Right renal cortex interstitium (tissue), 3 donors: ENCODE data around the gene DNAJC1. TPM values are rescaled to one million over a fixed set of nuclear protein-coding genes. Genes with fewer than 3 reads are reported as not detected.
"Not testable (repeated sequence)": the region's sequence is repeated elsewhere in the genome, so short reads cannot be mapped to it uniquely, and the experiment has no call there.

Source experiments
- DNase-seq, 3 donors: peaks; one replicate each; pipeline ENCODE4 v3.0.0-alpha.2; 2013; ENCODE audit warnings: low read depth in 3 of 3, low spot score in 2 of 3
- polyA plus RNA-seq, 3 donors: library from polyadenylated mRNA; unstranded; fragments of 120-200 nt; gene quantifications; one replicate each; pipeline ENCODE4 v1.2.1, GENCODE V29; 2013; ENCODE audit not compliant: insufficient read length in 3 of 3

The DNAJC1 gene
- polyA plus RNA-seq, 3 donors: 31.1 to 36.3 (median 32.8) TPM

DNA sequence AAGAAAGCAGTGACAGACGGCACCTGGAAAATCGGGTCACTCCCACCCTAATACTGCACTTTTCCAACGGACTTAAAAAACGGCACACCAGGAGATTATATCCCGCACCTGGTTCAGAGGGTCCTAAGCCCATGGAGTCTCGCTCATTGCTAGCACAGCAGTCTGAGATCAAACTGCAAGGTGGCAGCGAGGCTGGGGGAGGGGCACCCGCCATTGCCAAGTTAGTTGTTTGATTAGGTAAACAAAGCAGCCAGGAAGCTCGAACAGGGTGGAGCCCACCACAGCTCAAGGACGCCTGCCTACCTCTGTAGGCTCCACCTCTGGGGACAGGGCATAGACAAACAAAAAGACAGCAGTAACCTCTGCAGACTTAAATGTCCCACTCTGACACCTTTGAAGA is 169.0 kb downstream of the DNAJC1 start:
- DNase-seq: not testable (repeated sequence)

GRCh38 chr10:21832821-21833130 is 170.8 kb downstream of the DNAJC1 start:
- DNase-seq: no peak

- no peak for DNase-seq
Measured at GRCh38 chr10:21831986-21832820, 171.3 kb downstream of the DNAJC1 start.

DNA sequence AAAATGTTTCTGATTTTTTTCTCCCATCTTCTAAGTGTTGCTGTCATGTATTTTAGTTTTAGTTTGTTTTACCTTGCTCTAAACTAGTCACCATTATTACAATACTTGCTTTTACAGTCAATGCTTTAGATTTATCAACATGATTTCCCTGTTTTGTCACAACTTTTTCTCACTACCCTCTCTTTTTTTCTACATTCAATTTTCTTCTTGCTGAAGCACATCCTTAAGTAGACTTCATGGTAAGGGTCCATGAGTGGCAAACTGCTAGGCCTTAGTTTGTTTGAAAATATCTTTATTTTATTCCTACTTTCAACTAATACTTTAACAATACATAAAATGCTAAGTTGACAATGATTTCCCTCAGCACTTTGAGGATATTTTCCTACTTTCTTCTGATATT is 173.5 kb downstream of the DNAJC1 start:
- DNase-seq: no peak

- DNase-seq: no peak
Measured at GRCh38 chr10:21827308-21827707, 176.2 kb downstream of the DNAJC1 start.

- DNase-seq: no peak
Measured at GRCh38 chr10:21826725-21827124, 176.8 kb downstream of the DNAJC1 start.

DNA sequence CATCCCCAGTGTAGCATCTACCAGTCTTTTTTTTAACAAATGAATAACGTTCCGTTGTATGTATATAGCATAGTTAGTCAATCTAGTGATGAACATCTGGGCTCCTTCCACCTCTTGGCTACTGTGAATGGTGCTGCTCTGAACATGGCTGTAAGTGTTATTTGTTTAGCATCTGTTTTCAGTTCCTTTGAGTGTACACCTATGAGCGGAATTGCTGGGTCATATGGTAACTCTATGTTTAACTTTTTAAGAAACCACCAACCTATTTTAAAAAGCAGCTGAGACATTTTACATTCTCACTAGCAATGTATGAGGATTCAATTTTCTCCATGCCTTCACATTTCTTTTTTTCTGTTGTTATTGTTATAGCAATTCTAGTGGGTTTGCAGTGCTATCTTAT is 178.2 kb downstream of the DNAJC1 start:
- DNase-seq: no peak

DNA sequence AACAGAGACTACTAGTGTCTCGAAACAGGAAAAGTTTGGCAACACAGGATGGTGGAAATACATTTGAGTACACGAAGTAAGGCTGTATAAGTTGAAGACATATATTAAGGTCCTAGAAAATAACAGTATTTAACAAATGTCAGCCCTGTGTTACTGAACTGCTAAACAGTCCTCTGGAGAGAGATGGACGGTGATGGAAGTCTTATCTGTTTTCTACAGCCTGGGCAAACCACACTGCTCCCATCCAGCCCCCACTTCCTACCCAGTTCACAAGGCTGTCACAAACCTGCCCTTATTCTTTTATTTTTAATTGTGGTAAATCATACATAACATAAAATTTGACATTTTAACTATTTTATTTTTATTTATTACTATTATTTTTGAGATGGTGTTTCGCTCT is 179.1 kb downstream of the DNAJC1 start:
- DNase-seq: no peak

- DNase-seq: no peak
Measured at GRCh38 chr10:21823617-21824016, 179.9 kb downstream of the DNAJC1 start.

GRCh38 chr10:21822273-21822672 is 181.3 kb downstream of the DNAJC1 start:
- DNase-seq: not testable (repeated sequence)

DNA sequence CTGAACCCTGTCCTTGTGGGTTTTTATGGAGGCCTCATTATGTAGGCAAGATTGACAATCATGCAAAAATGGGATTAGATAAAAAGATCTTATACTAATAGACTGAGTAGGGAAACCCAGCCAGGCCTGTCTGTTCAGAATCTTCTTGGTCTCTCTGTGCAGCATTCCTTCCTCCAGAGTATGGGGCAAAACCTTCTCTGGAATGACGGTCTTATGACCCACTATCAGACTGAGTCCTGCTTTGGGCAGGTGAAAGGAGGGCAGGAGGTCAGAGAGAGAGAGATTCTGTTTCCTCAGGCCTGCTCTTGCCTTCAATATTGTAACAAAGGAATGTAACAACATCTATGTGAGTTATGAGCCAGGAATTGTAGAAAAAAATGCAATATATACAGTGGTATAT is 182.6 kb downstream of the DNAJC1 start:
- no peak for DNase-seq

DNA sequence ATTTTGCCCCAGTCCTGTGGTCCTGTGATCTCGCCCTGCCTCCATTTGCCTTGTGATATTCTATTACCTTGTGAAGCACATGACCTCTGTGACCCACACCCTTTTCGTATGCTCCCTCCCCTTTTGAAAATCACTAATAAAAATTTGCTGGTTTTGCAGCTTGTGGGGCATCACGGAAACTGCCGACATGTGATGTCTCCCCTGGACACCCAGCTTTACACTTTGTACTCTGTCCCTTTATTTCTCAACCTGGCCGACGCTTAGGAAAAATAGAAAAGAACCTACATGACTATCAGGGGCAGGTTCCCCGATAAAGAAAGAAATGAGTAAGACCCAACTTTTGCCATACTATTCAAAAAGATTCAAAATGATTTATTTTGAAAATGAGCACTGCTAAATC is 185.1 kb downstream of the DNAJC1 start:
- not testable (repeated sequence) for DNase-seq

DNA sequence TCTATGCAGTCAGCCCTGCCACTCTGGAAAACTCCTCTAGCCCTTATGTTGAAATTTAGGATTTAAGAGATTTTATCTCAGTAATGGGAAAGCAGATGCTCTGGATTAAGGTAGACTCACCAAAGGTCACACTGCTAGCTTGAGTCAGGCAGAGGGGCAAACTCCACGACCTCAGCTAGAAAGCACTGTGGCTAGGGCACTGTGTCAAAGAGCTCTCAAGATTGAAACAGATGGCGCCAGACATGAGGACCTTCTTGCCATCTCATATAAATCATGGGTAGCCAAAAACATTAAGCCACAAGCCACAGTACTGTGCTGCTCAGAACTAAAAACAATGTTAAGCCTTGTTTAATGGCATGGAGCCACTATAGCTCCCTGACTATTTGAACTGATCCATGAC is 188.7 kb downstream of the DNAJC1 start:
- DNase-seq: no peak

DNA sequence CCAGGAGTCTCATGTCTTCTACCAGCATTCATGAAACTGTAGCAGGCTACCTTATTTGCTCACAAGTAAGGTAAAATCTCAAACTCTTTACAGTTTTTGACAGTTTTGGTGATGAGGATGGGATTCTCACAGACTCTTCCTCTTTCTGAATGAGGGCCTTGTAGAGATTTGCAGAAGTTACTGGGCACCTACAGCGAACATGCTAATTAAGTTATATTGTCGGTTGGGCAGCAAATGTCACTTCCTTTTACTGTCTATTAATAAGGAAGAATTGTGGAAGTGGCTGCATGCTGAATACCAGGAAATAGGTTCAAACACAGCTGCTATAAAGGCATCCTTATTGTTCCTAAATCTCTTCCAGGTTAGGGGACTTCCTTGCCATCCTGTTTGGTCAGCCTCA is 189.6 kb downstream of the DNAJC1 start:
- DNase-seq: no peak

GRCh38 chr10:21811245-21811585 is 192.3 kb downstream of the DNAJC1 start:
- DNase-seq: no peak

DNA sequence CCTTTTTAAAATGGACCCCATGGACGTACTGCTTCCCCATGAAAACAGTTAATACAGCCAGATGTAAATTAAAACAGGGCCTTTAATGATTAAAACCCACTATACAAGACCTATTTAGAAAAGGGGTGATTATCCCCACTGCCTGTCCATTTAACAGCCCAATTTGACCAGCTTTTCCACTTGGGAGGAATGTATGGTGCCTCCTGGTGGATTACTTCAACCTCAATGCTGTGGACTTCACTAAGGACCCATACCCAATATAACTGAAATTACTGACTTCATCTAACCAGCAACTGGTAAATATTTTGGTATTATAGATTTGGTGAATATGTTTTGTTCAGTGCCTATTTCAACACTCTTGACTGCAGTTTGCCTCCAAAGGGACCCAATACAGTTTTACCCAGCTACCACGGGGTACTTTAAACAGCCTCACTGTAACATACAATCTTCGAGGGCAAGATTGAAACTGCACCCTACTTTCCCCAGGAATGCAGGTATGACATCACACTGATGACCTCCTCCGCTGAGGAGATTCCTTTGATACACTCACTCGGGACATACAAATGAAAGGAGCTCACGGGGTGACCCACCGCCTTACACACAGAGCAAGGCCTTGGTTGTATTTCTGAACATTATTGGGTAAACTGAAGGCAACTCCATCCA is 192.8 kb downstream of the DNAJC1 start:
- no peak for DNase-seq

- DNase-seq: no peak
Measured at GRCh38 chr10:21808550-21808949, 195.0 kb downstream of the DNAJC1 start.

GRCh38 chr10:21807180-21807579 is 196.3 kb downstream of the DNAJC1 start:
- DNase-seq: no peak

DNA sequence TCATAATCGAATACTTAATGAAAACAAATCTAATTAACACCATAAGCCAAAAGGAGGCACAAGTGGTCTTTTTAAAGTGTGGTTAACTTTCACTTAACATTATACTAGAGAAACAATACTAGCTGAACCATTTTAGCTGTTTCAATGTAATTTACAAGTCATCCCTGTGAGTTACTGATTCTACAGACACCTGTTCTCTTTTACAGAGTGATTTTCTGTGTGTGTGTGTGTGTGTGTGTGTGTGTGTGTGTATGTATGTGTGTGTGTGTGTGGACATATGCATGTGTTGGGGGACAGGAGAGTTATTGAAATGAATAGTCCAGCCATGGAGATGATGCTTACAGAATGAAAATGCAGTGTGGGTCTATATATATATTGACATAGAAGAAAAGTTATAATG is 200.2 kb downstream of the DNAJC1 start:
- DNase-seq: no peak

- DNase-seq: no peak
Measured at GRCh38 chr10:21801609-21802008, 201.9 kb downstream of the DNAJC1 start.

DNA sequence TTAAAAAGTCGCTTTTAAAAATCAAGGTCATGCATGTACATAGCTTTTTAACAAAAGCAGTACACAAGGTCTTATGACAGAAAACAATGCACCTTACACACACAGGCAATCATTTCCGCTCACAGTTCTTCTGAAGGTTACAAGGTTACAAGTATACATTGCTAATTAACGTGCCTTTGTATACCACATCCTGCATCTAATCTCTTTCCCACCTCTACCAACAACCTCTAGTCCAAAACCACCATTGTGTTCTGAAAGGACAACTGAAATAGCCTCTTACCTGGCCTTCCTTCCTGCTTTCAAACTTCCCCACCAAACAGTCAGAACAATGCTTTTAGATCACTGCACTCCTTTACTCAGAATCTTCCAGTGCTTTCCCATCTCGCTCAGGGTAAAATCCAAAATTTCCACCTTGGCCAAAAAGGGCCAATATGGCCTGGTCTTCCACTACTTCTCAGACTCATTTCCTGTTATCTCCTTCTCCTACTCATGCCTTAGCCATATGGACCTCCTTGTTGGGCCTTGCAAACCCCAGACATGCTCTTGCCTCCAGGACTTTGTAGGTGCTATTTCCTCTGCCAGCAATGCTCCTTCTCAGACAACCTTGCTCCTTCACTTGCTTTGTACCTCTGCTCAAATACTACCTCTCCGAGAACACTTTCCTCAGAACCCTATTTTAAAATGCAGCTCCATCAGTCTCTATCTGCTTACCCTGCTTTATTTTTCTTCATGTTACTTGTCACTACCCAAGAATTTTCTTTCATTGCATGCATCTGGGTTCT is 205.4 kb downstream of the DNAJC1 start:
- DNase-seq: no peak

DNA sequence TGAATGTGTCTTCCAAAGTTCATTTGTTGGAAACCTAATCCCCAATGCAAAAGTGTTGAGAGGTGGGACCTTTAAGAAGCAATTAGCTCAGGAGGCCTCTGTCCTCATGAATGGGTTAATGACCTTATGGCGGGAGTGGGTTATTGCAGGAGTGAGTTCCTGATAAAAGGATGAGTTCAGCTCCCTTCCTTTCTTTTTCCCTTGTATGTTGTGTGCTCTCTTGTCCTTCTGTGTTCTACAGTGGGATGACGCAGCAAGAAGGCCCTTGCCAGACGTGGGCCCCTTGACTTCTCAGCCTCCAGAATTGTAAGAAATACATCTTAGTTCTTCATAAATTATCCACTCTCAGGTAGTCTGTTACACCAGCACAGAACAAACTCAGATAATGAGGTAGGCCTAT is 206.0 kb downstream of the DNAJC1 start:
- DNase-seq: no peak
